SIG-M5 (cell line): Measurements from ENCODE around the gene SYT14.
"Not testable (repeated sequence)": the region's sequence is repeated elsewhere in the genome, so short reads cannot be mapped to it uniquely, and the experiment has no call there.

Experiments used
- DNase-seq: peaks from one replicate; lab custom pipeline; 2025; lab: John Stamatoyannopoulos, UW

Gene SYT14

DNA sequence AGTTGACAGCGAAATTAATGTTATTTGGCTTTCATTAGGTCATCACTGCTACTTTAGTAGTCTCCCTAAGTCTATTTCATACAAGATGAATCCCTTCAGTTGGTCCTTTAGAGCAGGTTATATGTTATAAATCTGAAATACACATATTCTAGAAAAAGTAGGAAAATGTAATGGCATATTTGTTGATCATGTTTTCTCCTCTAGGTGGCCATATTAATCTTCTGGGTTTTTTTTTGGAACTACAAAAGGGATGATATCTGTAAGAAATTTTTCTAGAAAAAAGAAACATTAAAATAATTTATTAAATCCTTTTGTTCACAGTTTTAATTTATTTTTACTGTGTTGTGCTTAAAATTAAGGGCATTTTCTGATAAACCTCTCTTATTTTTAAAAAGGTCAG lies 87.9 kb downstream of the SYT14 start:
- no peak for DNase-seq

- DNase-seq: no peak
Measured at GRCh38 chr1:210027994-210028393, 90.0 kb downstream of the SYT14 start.

GRCh38 chr1:210031473-210031872 lies 93.5 kb downstream of the SYT14 start:
- no peak for DNase-seq

DNA sequence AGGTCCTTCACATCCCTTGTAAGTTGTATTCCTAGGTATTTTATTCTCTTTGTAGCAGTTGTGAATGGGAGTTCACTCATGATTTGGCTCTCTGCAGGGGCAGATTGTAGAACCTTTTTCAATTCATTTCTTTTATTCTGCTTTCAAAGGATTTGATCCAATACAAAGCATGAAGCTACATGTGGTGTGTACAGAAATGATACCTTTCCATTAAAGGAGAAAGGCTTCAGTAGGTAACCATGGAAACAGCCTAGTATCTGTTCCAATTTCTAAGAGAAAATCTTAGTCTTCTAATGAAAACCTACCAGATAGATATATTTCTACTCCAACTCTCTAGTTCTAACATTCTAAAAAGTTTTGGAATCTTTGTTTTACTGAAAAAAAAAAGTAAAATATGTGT lies 105.0 kb downstream of the SYT14 start:
- DNase-seq: no peak

DNA sequence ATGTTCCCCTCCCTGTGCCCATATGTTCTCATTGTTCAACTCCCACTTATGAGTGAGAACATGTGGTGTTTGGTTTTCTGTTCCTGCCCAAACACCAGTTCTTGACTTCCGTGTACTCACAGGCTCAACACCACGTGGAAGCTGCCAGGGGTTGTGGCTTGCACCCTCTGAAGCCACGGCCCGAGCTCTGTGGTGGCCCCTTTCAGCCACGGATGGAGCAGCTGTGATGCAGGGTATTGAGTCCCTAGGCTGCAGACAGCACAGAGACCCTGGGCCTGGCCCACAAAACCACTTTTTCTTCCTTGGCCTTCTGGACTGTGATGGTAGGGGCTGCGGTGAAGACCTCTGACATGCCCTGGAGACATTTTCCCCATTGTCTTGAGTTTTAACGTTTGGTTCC lies 111.6 kb downstream of the SYT14 start:
- DNase-seq: no peak

DNA sequence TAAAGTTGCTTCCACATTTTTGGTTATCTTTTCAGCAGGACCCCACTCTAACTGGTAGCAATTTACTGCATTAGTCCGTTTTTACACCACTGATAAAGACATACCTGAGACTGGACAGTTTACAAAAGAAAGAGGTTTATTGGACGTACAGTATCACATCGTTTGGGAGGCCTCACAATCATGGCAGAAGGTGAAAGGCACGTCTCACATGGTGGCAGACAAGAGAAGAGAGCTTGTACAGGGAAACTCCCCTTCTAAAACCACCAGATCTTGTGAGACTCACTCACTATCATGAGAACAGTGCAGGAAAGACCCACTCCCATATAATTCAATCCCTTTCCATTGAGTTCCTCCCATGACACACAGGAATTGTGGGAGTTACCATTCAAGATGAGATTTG lies 112.5 kb downstream of the SYT14 start:
- not testable (repeated sequence) for DNase-seq

DNA sequence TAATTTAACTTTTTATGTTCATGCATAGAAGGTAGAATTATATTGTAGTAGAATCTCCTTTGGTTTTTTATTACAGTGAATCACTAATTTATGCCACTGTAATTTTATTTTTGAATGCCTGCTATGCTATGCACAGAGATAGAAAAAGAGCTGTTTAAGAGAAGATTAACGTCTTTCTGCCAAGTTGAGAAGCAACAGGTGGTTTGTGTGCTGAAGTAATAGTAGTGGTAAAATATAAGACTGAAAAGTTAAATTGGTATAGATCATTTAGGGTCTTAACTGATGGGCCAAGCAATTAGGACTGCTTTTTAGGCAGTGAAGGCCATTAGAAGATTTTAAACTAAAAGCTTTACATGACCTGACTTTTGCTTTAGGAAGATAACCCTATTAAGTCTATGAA lies 115.1 kb downstream of the SYT14 start:
- DNase-seq: no peak

- DNase-seq: no peak
Measured at GRCh38 chr1:210057593-210057992, 119.6 kb downstream of the SYT14 start.

- DNase-seq: no peak
Measured at GRCh38 chr1:210061992-210062391, 124.0 kb downstream of the SYT14 start.

- no peak for DNase-seq
Measured at GRCh38 chr1:210070531-210070930, 132.5 kb downstream of the SYT14 start.

- DNase-seq: no peak
Measured at GRCh38 chr1:210072129-210072528, 134.1 kb downstream of the SYT14 start.

DNA sequence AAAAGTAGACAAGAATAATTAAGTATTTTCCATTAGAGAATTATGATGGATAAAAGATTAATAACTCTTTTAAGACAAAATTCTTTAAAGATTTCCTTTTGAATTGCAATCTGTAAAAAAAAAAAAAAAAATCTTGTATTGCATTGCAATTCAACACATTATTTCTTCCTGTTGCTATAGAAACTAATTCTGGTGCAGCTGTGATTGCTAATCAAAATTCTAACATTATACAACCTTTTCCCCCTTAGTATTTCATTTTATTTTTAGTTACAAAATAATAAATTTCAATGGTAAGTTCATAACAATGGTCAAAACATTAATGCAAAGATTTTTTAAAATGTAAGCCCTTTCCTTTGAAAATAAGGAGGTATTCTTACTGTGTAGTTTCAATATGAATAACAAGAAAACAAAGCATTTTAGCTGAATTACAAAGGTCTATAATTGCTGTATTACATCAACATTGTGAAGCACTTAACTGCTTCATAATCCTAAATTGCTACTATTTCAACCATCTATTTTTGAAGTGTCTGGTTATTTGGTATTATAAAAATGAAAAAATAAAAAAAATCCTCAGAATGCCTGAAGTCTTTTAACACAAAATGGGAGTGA lies 135.0 kb downstream of the SYT14 start:
- DNase-seq: no peak

GRCh38 chr1:210074904-210075303 lies 136.9 kb downstream of the SYT14 start:
- DNase-seq: no peak

GRCh38 chr1:210076620-210077019 lies 138.6 kb downstream of the SYT14 start:
- DNase-seq: no peak

- DNase-seq: no peak
Measured at GRCh38 chr1:210081494-210081893, 143.5 kb downstream of the SYT14 start.

DNA sequence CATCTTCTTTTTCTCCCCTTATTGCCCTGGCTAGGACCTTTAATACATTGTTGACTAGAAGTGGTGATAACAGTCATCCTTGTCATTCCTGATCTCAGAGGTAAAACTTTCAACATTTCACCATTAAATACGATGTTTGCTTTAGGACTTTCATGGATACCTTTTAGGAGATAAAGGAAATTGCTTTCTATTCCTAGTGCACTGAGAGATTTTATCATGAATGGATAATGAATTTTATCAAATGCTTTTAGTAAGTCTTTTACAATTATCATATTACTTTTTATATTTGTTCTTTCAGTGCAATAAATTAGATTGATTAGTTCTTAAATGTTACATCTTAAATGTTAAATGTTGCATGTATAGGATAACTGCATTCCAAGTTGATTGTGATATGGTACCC lies 147.3 kb downstream of the SYT14 start:
- no peak for DNase-seq

GRCh38 chr1:210087058-210087457 lies 149.0 kb downstream of the SYT14 start:
- no peak for DNase-seq

DNA sequence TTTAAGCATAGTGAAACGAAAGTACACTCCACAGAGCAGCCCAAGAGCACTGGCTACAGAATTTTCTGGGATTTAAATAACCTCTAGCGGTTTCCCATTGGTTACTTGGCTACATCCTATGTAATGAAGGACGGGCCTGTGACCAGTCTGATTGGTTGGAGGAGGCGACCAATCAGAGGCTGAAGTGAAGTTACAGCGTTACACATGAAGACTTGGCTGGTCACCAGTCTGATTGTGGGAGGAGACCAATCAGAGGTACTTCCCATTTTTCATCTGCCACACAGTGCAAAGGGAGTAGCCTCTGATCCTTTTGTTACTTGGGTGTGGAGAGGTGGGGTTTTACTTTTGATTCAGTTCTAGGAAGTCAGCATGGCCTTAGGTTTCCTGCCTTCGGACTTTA lies 151.8 kb downstream of the SYT14 start:
- DNase-seq: no peak

GRCh38 chr1:210092366-210092765 lies 154.3 kb downstream of the SYT14 start:
- DNase-seq: no peak

DNA sequence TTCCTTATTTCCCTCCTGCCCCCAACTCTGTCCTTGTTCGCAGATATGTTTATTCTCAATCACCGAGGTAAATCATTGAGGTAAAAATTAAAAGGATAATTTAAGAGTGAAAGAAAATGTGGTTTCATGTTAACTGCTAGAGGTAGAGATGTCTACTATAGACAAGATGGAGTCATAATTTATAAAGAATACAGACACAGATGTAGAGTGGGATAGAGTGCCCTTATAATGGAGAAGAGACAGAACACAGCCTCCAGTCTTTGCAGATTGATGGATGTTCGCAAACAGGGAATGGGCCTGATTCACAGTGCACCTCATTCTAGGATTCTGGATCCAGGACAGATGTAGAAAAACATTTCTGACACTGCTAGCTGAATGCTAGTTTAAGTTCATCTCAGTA lies 155.4 kb downstream of the SYT14 start:
- no peak for DNase-seq

DNA sequence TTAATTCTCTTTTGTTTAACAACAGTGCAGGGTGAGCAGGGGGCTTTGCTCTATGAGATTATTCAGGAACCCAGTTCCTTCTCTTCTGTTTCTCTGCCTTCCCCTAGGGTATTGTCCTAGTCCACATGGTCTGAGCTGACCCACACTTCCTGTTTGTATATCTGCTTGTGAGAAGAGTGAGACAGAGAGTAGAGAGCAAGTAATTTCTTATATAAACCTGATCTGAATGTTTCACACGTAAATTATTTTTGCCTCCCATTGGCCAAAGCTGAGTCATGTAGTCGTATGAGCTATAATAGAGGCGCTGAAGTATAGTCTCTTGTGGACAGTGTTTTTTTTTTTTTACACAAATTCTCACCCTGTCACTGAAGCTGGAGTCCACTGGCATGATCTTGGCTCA lies 160.3 kb downstream of the SYT14 start:
- DNase-seq: no peak

DNA sequence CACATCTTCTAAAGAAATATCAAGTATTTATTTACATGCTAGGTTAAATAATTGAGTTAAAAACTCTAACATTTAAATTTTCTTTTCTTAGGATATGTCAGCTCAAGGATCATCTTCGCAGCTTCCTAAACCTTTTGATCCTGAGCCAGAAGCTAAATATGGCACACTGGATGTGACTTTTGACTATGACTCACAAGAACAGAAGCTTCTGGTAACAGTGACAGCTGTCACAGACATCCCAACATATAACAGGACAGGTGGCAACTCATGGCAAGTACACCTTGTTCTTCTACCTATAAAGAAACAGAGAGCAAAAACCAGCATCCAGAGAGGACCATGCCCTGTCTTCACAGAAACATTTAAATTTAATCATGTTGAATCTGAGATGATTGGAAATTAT lies 161.9 kb downstream of the SYT14 start:
- no peak for DNase-seq

DNA sequence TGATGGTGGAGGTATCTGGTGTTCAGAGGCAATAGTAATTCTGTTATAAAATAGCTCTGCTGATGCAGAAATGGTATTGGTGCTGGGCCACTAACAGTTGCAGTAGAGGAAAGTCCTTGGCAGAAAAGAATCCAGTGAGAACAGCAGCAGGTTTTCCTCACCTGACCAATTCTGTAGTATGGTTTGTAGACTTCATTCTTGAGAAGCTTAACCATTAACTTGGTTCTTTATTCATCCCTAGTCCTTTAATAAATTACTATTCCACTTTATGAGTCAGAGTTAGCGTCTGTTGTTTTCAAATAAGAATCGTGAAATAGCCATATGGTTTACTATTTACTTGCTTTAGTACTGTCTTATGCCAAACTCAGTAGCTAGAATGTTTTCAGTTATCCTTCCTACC lies 166.1 kb downstream of the SYT14 start:
- no peak for DNase-seq

GRCh38 chr1:210112906-210113305 lies 174.9 kb downstream of the SYT14 start:
- not testable (repeated sequence) for DNase-seq

- DNase-seq: no peak
Measured at GRCh38 chr1:210117198-210117597, 179.2 kb downstream of the SYT14 start.
